GM23338 (cell line): ENCODE data around the gene IL4I1. TPM values are rescaled to one million over a fixed set of nuclear protein-coding genes. Genes with fewer than 3 reads are reported as not detected.

ENCODE experiments used
- ATAC-seq: fragments of 200-7000 bp; cut with Tn5 transposase; 3 replicates; pipeline ENCODE4 v1.9.1; 2020
- DNase-seq: peaks from one replicate; pipeline ENCODE4 v3.0.0-alpha.2; 2015; ENCODE audit warnings: low spot score
- H2AFZ ChIP-seq: fragments of 200-600 bp; sonication (generic); 2 replicates; pipeline ENCODE4 v1.8.0; 2016; ENCODE audit warnings: antibody characterized with exemption, mild to moderate bottlenecking, moderate library complexity
- H3F3A ChIP-seq: fragments of 200-600 bp; sonication (generic); replicated peaks from 2 replicates; pipeline ENCODE4 v1.8.0; 2017; ENCODE audit warnings: antibody characterized with exemption, mixed run types, low read depth
- H3K27ac ChIP-seq: fragments of 200-600 bp; sonication (generic); 2 replicates; pipeline ENCODE4 v1.6.1; 2016; ENCODE audit warnings: low read depth
- H3K27me3 ChIP-seq: fragments of 200-600 bp; sonication (generic); 2 replicates; pipeline ENCODE4 v1.8.0; 2016; ENCODE audit warnings: mild to moderate bottlenecking, mixed run types, moderate library complexity; ENCODE audit not compliant: insufficient read depth
- H3K36me3 ChIP-seq: fragments of 200-600 bp; sonication (generic); 2 replicates; pipeline ENCODE4 v1.8.0; 2016; ENCODE audit warnings: mild to moderate bottlenecking; ENCODE audit not compliant: insufficient read depth
- H3K4me1 ChIP-seq: fragments of 200-600 bp; sonication (generic); 2 replicates; pipeline ENCODE4 v1.8.0; 2016; ENCODE audit warnings: mild to moderate bottlenecking, moderate library complexity; ENCODE audit not compliant: insufficient read depth
- H3K4me2 ChIP-seq: fragments of 200-600 bp; sonication (generic); 2 replicates; pipeline ENCODE4 v1.7.1; 2017; ENCODE audit warnings: mixed run types
- H3K4me3 ChIP-seq: fragments of 200-600 bp; sonication (generic); 2 replicates; pipeline ENCODE4 v1.6.1; 2016; ENCODE audit warnings: mixed run types
- H3K79me2 ChIP-seq: fragments of 200-600 bp; sonication (generic); replicated peaks from 2 replicates; pipeline ENCODE4 v1.8.0; 2017; ENCODE audit warnings: mild to moderate bottlenecking; ENCODE audit not compliant: insufficient read depth
- H3K9me2 ChIP-seq: fragments of 200-600 bp; sonication (generic); 2 replicates; pipeline ENCODE4 v1.8.0; 2017; ENCODE audit not compliant: insufficient read depth
- H4K20me1 ChIP-seq: fragments of 200-600 bp; sonication (generic); replicated peaks from 2 replicates; pipeline ENCODE4 v1.8.0; 2017; ENCODE audit warnings: mild to moderate bottlenecking; ENCODE audit not compliant: insufficient read depth
- H3K27ac Mint-ChIP-seq: 2 replicates; pipeline ENCODE4 v1.8.0; 2020; ENCODE audit warnings: inconsistent platforms, mild to moderate bottlenecking, moderate library complexity, mixed read lengths
- H3K27me3 Mint-ChIP-seq: 3 replicates; pipeline ENCODE4 v1.8.0; 2022; ENCODE audit warnings: low read depth, mild to moderate bottlenecking, moderate library complexity, mixed read lengths, inconsistent platforms; ENCODE audit not compliant: insufficient read depth, poor library complexity
- H3K36me3 Mint-ChIP-seq: 3 replicates; pipeline ENCODE4 v1.8.0; 2021; ENCODE audit warnings: low read depth, mild to moderate bottlenecking, inconsistent platforms, moderate library complexity, mixed read lengths
- H3K4me1 Mint-ChIP-seq: 3 replicates; pipeline ENCODE4 v1.8.0; 2020; ENCODE audit warnings: mild to moderate bottlenecking, inconsistent platforms, mixed read lengths
- H3K4me3 Mint-ChIP-seq: 3 replicates; pipeline ENCODE4 v1.8.0; 2021; ENCODE audit warnings: moderate library complexity, mild to moderate bottlenecking, inconsistent platforms, mixed read lengths
- H3K9me3 Mint-ChIP-seq: 3 replicates; pipeline ENCODE4 v1.8.0; 2020; ENCODE audit warnings: moderate library complexity, mild to moderate bottlenecking, inconsistent platforms, mixed read lengths
- CREB1 ChIP-seq: fragments of 250-450 bp; sonication (Bioruptor Pico); IDR thresholded peaks from 2 replicates; pipeline ENCODE4 v1.5.0; 2020; ENCODE audit warnings: low read depth, mild to moderate bottlenecking, moderate library complexity
- EZH2 ChIP-seq: fragments of 200-600 bp; sonication (generic); IDR thresholded peaks from one replicate; pipeline ENCODE4 v1.8.0; 2017; ENCODE audit warnings: antibody characterized with exemption, mild to moderate bottlenecking, low read depth; ENCODE audit not compliant: unreplicated experiment
- EZH2phosphoT487 ChIP-seq: fragments of 200-600 bp; sonication (generic); IDR thresholded peaks from one replicate; pipeline ENCODE4 v1.8.1; 2018; ENCODE audit warnings: antibody characterized with exemption; ENCODE audit not compliant: unreplicated experiment
- JUNB ChIP-seq: IDR thresholded peaks from one replicate; pipeline ENCODE4 v1.6.1; 2016; ENCODE audit warnings: antibody characterized with exemption; ENCODE audit not compliant: unreplicated experiment
- NANOG ChIP-seq: IDR thresholded peaks from 2 replicates; pipeline ENCODE4 v1.6.1; 2016; ENCODE audit warnings: antibody characterized with exemption, borderline replicate concordance
- POLR2AphosphoS5 ChIP-seq: IDR thresholded peaks from 2 replicates; pipeline ENCODE4 v1.6.1; 2016; ENCODE audit warnings: antibody characterized with exemption, low read depth
- STAT1 ChIP-seq: IDR thresholded peaks from one replicate; pipeline ENCODE4 v1.6.1; 2016; ENCODE audit warnings: antibody characterized with exemption; ENCODE audit not compliant: unreplicated experiment
- ZNF114 ChIP-seq: fragments of 250-450 bp; sonication (Bioruptor Pico); IDR thresholded peaks from 2 replicates; pipeline ENCODE4 v1.5.0; 2020; ENCODE audit warnings: mild to moderate bottlenecking, moderate library complexity
- ZNF331 ChIP-seq: fragments of 250-450 bp; sonication (Bioruptor Pico); IDR thresholded peaks from 2 replicates; pipeline ENCODE4 v1.5.0; 2020; ENCODE audit warnings: low read depth, mild to moderate bottlenecking, moderate library complexity
- polyA plus RNA-seq: library from polyadenylated mRNA; unstranded; fragments of >200 nt; fragmentation: Nextera tagmentation; extraction: Ambion mirVana; gene quantifications from 2 replicates; pipeline ENCODE4 v1.2.1, GENCODE V29; 2016
- total RNA-seq: library from RNA; depleted of rRNA; stranded (reverse); fragments of >200 nt; shearing (Covaris generic); gene quantifications from 2 replicates; pipeline ENCODE4 v1.2.3, GENCODE V29; 2014
- TF ChIP-seq, protein P1 (sequence below): IDR thresholded peaks from 2 replicates; pipeline ENCODE4 v1.6.1; 2016; ENCODE audit warnings: antibody characterized with exemption
- TF ChIP-seq, protein P2 (sequence below): fragments of 250-450 bp; sonication (Bioruptor Pico); IDR thresholded peaks from 2 replicates; pipeline ENCODE4 v1.5.0; 2020; ENCODE audit warnings: mild to moderate bottlenecking, moderate library complexity
- TF ChIP-seq, protein P3 (sequence below), 2 experiments: fragments of 200-600 bp in 1 of 2; sonication (generic) in 1 of 2; conservative IDR thresholded peaks; 2 replicates each; pipeline versions ENCODE4 v1.5.1 to v1.6.1; 2016 to 2017; ENCODE audit warnings: antibody characterized with exemption in 2 of 2, low read depth in 2 of 2, mild to moderate bottlenecking in 2 of 2, moderate library complexity in 1 of 2

Gene IL4I1
- total and polyA plus RNA-seq, 2 experiments from 2014 or later: 0.60 to 0.69 TPM

DNA sequence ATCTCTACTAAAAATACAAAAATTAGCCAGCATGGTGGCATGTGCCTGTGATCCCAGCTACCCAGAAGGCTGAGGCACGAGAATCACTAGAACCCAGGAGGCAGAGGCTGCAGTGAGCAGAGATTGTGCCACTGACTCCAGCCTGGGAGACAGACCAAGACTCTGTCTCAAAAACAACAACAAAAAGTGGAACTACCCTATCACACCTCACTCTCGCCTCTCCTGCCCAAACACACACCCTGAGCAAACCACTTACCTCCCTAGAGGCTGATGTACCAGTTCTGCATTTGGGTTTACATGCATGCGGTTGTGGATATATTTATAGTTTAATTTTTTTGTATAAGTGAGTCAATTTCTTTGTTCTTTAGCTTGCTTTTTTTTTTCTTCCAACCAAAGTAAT is 53.4 kb downstream of the IL4I1 start:
- peaks cover 7% of the 10 kb centered on the region; the same call in 1 of the 2 replicates for H4K20me1 ChIP-seq
- H3K36me3 ChIP-seq: no peaks in the 10 kb centered on the region
- Mint-ChIP-seq H3K9me3 (no peaks in the 10 kb centered on the region; the same call in 1 of the 3 replicates), H3K27me3 (peaks cover 12% of the 10 kb centered on the region), H3K27ac (no peak overlapping the region), H3K36me3 (peaks cover 23% of the 10 kb centered on the region), H3K4me3 (no peak overlapping the region), H3K4me1 (peaks cover 6% of the 10 kb centered on the region)
- H3K4me1 ChIP-seq: no peaks in the 10 kb centered on the region
- 0 out of 2 replicates have a peak, but pooled peaks cover 3% of the 10 kb centered on the region for H3K79me2 ChIP-seq
- no peak overlapping the region for H3K4me2 ChIP-seq
- ATAC-seq (no peak), DNase-seq (no peak)
- 0 out of 2 replicates have a peak, but pooled peaks cover 3% of the 10 kb centered on the region for H3K9me2 ChIP-seq
- TF ChIP-seq, protein P1, sequence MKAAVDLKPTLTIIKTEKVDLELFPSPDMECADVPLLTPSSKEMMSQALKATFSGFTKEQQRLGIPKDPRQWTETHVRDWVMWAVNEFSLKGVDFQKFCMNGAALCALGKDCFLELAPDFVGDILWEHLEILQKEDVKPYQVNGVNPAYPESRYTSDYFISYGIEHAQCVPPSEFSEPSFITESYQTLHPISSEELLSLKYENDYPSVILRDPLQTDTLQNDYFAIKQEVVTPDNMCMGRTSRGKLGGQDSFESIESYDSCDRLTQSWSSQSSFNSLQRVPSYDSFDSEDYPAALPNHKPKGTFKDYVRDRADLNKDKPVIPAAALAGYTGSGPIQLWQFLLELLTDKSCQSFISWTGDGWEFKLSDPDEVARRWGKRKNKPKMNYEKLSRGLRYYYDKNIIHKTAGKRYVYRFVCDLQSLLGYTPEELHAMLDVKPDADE: no peak
- TF ChIP-seq CREB1 (CRISPR knock-in tag) (no peak), STAT1 (no peak), ZNF114 (CRISPR knock-in tag) (no peak), POLR2AphosphoS5 (no peak), JUNB (no peak), NANOG (no peak), ZNF331 (CRISPR knock-in tag) (no peak), EZH2phosphoT487 (no peak), EZH2 (no peak)
- TF ChIP-seq, protein P2, sequence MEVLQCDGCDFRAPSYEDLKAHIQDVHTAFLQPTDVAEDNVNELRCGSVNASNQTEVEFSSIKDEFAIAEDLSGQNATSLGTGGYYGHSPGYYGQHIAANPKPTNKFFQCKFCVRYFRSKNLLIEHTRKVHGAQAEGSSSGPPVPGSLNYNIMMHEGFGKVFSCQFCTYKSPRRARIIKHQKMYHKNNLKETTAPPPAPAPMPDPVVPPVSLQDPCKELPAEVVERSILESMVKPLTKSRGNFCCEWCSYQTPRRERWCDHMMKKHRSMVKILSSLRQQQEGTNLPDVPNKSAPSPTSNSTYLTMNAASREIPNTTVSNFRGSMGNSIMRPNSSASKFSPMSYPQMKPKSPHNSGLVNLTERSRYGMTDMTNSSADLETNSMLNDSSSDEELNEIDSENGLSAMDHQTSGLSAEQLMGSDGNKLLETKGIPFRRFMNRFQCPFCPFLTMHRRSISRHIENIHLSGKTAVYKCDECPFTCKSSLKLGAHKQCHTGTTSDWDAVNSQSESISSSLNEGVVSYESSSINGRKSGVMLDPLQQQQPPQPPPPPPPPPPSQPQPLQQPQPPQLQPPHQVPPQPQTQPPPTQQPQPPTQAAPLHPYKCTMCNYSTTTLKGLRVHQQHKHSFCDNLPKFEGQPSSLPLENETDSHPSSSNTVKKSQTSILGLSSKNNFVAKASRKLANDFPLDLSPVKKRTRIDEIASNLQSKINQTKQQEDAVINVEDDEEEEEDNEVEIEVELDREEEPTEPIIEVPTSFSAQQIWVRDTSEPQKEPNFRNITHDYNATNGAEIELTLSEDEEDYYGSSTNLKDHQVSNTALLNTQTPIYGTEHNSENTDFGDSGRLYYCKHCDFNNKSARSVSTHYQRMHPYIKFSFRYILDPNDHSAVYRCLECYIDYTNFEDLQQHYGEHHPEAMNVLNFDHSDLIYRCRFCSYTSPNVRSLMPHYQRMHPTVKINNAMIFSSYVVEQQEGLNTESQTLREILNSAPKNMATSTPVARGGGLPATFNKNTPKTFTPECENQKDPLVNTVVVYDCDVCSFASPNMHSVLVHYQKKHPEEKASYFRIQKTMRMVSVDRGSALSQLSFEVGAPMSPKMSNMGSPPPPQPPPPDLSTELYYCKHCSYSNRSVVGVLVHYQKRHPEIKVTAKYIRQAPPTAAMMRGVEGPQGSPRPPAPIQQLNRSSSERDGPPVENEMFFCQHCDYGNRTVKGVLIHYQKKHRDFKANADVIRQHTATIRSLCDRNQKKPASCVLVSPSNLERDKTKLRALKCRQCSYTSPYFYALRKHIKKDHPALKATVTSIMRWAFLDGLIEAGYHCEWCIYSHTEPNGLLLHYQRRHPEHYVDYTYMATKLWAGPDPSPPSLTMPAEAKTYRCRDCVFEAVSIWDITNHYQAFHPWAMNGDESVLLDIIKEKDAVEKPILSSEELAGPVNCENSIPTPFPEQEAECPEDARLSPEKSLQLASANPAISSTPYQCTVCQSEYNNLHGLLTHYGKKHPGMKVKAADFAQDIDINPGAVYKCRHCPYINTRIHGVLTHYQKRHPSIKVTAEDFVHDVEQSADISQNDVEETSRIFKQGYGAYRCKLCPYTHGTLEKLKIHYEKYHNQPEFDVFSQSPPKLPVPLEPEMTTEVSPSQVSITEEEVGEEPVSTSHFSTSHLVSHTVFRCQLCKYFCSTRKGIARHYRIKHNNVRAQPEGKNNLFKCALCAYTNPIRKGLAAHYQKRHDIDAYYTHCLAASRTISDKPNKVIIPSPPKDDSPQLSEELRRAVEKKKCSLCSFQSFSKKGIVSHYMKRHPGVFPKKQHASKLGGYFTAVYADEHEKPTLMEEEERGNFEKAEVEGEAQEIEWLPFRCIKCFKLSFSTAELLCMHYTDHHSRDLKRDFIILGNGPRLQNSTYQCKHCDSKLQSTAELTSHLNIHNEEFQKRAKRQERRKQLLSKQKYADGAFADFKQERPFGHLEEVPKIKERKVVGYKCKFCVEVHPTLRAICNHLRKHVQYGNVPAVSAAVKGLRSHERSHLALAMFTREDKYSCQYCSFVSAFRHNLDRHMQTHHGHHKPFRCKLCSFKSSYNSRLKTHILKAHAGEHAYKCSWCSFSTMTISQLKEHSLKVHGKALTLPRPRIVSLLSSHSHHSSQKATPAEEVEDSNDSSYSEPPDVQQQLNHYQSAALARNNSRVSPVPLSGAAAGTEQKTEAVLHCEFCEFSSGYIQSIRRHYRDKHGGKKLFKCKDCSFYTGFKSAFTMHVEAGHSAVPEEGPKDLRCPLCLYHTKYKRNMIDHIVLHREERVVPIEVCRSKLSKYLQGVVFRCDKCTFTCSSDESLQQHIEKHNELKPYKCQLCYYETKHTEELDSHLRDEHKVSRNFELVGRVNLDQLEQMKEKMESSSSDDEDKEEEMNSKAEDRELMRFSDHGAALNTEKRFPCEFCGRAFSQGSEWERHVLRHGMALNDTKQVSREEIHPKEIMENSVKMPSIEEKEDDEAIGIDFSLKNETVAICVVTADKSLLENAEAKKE: no peak
- TF ChIP-seq, protein P3, sequence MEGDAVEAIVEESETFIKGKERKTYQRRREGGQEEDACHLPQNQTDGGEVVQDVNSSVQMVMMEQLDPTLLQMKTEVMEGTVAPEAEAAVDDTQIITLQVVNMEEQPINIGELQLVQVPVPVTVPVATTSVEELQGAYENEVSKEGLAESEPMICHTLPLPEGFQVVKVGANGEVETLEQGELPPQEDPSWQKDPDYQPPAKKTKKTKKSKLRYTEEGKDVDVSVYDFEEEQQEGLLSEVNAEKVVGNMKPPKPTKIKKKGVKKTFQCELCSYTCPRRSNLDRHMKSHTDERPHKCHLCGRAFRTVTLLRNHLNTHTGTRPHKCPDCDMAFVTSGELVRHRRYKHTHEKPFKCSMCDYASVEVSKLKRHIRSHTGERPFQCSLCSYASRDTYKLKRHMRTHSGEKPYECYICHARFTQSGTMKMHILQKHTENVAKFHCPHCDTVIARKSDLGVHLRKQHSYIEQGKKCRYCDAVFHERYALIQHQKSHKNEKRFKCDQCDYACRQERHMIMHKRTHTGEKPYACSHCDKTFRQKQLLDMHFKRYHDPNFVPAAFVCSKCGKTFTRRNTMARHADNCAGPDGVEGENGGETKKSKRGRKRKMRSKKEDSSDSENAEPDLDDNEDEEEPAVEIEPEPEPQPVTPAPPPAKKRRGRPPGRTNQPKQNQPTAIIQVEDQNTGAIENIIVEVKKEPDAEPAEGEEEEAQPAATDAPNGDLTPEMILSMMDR (conservative IDR thresholded peaks at IDR 0.05; ENCODE audit: low read depth in 2 of 2): no peak
- 0 out of 2 replicates have a peak, but pooled peaks cover 7% of the 10 kb centered on the region for H3F3A ChIP-seq
- H2AFZ ChIP-seq: no peak overlapping the region
- no peak overlapping the region for H3K4me3 ChIP-seq
- no peaks in the 10 kb centered on the region for H3K27me3 ChIP-seq
- no peak overlapping the region for H3K27ac ChIP-seq
